SW 1271 (cell line): Measurements from ENCODE around the gene SPOPL.
A peak's percentile ranks its signal among the peaks of the same experiment; 100 is the strongest.

Experiments
- DNase-seq, 2 experiments: peaks; one replicate each; lab custom pipeline; 2025; lab: John Stamatoyannopoulos, UW

Gene SPOPL

DNA sequence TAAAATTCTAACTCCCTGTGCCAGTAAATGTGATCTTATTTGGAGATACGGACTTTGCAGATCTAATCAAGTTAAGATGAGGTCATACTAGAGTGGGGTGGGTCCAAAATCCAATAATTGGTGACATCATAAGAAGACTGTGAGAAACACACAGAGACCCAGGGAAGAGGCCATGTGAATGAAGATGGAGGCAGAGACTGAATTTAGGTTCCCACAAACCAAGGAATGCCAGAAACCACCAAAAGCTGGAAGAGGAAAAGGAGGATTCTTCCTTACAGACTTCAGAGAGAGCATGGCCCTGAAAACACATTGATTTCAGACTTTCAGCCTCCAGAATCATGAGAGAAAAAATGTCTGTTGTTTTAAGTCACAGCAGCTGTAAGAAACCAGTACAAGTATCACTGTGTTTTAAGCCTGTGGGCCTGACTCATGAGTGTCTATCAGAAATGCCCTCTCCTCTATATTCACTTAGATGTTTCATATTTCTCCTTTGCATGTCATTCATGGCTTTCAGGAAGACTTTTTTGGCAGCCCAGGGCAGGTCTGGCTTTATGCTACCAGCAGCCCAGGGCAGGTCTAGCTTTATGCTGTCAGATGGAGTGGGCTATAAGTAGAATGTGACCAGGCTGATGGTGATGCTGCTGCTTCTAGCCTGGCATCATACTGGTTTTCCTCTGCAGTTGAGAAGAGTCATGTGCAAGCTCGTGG is 100.0 kb downstream of the SPOPL start:
- DNase-seq: no peak

DNA sequence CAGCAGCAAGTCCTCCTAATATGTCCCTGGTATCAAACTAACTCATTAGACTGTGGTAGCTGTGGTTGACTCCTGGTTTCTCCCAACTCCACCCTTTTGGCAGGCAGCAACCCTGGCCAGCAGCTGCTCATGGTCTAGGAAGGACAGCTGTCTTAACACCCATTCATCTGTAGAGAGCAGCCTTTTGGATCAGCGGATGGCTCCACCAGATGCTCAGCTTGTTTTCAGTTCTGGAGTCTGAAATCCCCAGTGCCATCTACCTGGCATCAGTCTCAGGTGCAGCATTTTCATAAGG is 100.5 kb downstream of the SPOPL start:
- no peak for DNase-seq

DNA sequence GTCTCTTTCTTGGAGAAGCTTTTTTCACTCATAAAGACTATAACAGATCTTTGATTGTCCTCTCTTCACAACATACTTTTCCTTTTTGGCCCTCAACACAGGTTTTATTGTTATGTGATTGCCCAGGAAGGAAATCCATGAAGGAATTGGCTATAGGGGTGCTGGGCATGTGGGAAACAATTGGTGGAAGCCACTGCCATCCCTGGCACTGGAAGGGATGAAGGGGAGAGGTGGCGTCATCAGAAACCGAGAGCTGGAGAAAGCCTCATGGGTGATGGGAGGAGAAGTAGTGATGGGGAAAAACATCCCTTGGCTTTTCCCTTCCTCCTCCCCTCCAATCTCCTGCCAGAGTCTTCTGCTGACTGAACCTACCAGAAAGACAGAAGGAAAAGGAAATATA is 106.2 kb downstream of the SPOPL start:
- no peak for DNase-seq

DNA sequence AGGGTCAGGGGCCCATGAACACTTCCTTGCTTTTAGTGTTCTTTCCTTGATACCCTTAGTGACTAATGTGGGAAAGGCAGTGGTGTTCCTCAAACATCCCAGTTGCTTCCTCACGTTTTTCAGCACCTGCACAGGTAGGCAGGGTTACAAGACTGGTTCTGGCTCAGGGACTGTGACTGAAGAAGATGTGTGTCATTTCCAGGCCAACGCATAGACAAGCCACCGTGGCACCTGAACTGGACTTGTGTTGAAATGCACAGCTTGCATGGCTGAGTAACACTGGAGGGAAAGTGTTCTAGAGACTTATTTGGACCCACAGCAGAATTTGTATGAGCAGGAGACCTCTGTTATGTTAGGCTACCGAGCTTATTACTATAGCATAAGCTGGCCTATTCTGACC is 107.9 kb downstream of the SPOPL start:
- no peak for DNase-seq

DNA sequence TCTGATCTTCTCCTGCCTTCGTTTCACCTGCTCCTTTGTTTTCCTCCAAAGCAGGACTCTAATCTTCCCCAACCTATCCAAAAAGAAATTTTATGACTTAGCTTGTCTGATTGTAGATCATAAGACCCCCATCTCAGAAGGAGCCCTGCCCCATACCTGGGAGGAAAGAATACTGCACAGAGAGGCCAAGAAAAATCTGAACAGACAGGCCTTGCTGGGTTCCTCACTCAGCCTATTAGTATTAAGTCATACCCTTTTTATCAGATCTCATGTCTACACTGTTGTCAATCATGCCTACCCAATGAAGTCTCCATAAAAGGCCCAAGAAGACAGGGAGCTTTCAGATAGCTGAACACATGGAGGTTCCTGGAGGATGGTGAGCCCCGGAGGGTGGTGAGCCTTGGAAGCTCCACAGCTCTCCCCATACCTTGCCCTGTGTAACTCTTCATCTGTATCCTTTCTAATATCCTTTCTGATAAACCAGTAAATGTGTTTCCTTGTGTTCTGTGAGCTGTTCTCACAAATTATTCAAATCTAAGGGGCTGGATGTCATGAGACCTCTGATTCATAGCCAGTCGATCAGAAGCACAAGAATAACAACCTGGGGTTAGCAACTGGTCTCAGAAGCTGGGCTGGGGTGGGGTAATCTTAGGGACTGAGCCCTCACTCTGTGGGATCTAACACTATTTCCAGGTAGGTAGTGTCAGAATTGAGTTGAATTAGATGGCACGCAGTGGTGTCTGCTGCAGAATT is 108.8 kb downstream of the SPOPL start:
- DNase-seq: no peak

DNA sequence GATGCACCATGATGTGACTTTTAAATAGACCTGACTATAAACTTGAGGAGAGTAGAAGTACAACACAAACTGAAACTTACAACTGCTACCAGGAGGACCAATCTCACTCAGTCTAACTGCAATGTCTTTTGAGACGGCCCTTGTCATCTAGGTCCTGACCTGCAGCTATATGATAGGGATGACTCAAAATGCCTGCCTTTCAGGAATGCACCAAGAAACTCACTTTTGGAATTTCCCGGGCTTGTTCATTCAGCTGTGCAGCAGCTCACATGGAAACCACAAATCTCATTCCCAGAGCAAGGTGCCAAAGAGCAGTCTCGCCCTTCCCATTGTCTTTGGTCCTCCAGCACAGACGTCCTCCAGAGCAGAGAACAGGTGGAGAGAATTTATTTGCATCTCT is 113.7 kb downstream of the SPOPL start:
- peak; percentile 48 to 52 for DNase-seq

DNA sequence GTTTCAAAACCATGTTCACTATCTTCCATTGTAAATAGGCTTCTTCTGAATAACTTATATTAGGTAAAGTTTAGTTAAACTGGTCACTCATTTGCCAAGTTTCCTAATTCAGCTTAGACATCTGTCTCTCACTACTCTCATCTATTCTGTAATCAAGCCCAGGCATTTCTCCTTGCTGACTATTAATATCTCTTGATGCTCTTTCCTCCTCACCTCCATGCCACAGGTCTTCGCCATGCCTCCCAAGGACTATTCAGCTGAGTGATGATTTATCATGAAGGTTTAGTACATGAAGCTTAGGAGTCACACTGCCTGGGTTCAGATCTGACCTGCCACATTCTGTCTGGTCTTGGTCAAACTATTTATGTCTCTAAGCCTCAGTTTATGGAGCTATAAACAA is 115.5 kb downstream of the SPOPL start:
- no peak for DNase-seq

DNA sequence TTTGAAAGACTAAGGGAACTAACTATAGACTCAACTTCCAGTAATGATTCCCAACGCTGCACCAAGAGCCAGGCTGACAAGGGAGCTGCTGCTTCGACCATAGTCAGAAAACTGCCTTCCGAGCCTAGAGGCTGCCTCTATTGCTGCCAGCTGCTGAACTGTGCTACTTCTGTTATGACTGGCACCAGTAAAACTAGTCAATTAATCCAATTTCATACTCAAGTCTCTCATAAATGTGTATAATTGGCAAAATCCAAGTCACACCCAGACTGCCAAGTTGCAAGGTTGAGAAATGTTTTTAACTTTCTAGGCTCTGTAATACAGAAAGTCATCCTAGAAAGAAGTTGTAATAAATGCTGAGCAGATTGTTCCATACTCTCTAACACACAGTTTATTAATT is 117.4 kb downstream of the SPOPL start:
- no peak for DNase-seq

DNA sequence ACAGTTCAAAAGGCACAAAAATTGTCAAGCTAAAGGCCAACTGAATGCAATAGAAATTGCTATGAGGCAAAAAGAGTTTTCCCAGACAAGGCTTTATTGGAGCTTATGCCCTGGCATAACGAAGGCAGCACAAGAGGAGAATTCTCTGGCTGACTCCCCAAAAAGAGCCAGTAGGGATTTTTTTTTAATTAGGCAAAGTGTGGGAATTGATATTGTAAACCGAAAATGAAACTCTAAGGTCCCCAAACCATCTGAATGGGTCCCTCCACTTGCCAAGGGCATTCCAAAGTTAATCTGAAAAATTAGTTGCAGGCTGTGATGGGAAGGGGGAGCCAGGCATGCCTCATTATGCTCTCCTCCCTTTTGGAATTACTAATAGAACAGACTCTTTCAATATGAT is 118.9 kb downstream of the SPOPL start:
- DNase-seq: no peak

DNA sequence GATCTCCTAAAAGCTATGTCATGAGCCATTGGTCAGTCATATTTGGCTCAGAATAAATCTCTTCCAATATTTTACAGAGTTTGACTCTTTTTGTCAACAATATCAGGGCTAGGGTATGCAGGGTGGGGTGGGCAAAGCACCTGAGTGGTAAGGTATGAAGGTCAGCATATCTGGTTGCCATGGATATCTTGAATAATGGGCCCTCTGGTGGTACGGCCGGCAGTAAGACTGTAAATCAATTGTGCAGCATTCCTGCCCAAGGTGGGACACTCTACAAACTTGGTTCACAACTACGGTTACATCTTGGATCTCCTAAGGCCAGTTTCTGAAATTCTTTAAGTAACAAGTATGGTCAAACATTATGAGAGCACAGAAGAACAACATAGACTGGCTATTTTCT is 119.6 kb downstream of the SPOPL start:
- no peak for DNase-seq

DNA sequence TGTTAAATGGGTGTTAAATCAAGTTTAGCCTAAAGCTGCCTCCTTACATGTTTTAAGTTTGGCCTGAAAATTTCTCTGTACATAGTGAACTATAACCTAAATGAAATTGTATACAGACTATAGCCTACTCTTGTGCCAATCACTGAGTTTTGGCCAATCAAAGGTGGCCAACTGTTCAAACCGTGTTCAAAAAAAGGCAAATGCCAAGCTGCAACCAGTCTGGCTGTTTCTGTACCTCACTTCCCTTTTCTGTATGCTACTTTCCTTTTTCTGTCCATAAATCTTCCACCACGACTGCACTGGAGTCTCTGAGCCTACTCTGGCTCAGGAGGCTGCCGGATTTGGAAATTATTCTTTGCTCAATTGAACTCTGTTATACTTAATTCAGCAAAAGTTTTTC is 121.0 kb downstream of the SPOPL start:
- no peak for DNase-seq
